T-helper 17 cell (primary cell): Measurements from ENCODE around the gene RCL1. TPM values are rescaled to one million over a fixed set of nuclear protein-coding genes. Genes with fewer than 3 reads are reported as not detected.

Source experiments
- ATAC-seq: fragments of 150-1000 bp; cut with Tn5 transposase; 2 replicates; pipeline ENCODE4 v1.10.0; 2021; ENCODE audit warnings: mild to moderate bottlenecking, moderate library complexity
- DNase-seq, 3 donors: peaks; one replicate each; pipeline versions ENCODE4 v3.0.0 to v3.0.0-alpha.2; 2020 to 2021
- H3K9me3 ChIP-seq: one replicate; pipeline ENCODE4 v1.7.0; 2013; ENCODE audit warnings: low read length, mild to moderate bottlenecking; ENCODE audit not compliant: control insufficient read depth, poor library complexity, severe bottlenecking
- H3K27ac Mint-ChIP-seq: one replicate; pipeline ENCODE4 v1.8.0; 2022; ENCODE audit warnings: mild to moderate bottlenecking, moderate library complexity, mixed read lengths
- H3K27me3 Mint-ChIP-seq: one replicate; pipeline ENCODE4 v1.8.0; 2022; ENCODE audit warnings: mixed read lengths
- H3K36me3 Mint-ChIP-seq: one replicate; pipeline ENCODE4 v1.8.0; 2022; ENCODE audit warnings: low read depth, mixed read lengths
- H3K4me1 Mint-ChIP-seq: one replicate; pipeline ENCODE4 v1.8.0; 2022; ENCODE audit warnings: mild to moderate bottlenecking, mixed read lengths
- H3K4me3 Mint-ChIP-seq: one replicate; pipeline ENCODE4 v1.8.0; 2022; ENCODE audit warnings: mild to moderate bottlenecking, moderate library complexity, mixed read lengths
- total RNA-seq, 4 donors: library from RNA in 2 of 4; stranded (reverse) in 2 of 4; gene quantifications; one replicate each; pipeline ENCODE4 v1.2.3 and lab custom pipeline; 2022 to 2026

RCL1 gene
- total RNA-seq, 2 donors from 2014 or later, result 23.5 to 28.1 TPM

- Mint-ChIP-seq H3K4me3 (no peak overlapping the region), H3K27ac (peak overlapping the region; percentile 79), H3K36me3 (peaks cover 7% of the 10 kb centered on the region), H3K4me1 (peaks cover 22% of the 10 kb centered on the region), H3K27me3 (no peaks in the 10 kb centered on the region)
- H3K9me3 ChIP-seq, result no peaks in the 10 kb centered on the region
- DNase-seq (no peak), ATAC-seq (no peak)
Observed at GRCh38 chr9:4844056-4844838, 51.5 kb downstream of the RCL1 start.

DNA sequence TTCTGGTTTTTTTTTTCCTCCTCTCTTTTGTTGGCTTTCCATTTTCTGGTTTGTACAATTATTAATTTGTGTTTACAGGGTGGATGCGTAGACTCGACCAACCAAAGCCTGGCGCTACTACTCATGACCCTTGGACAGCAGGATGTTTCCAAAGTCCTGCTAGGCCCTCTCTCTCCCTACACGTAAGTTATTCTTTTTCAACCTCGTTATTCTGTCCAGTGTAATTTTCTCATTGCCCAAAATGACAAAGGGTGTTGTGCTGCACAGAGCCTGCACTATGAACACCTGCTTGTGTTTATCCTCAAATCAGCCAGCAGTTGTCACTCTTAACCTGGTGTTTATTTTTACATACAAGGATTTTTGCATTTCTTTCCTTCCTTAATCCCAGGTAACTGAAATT, 56.6 kb downstream of the RCL1 start:
- ATAC-seq, result no peak
- DNase-seq, result no peak
- Mint-ChIP-seq H3K4me3 (no peak overlapping the region), H3K36me3 (peaks cover 12% of the 10 kb centered on the region), H3K27me3 (no peaks in the 10 kb centered on the region), H3K27ac (no peak overlapping the region), H3K4me1 (peaks cover 8% of the 10 kb centered on the region)
- no peaks in the 10 kb centered on the region for H3K9me3 ChIP-seq

DNA sequence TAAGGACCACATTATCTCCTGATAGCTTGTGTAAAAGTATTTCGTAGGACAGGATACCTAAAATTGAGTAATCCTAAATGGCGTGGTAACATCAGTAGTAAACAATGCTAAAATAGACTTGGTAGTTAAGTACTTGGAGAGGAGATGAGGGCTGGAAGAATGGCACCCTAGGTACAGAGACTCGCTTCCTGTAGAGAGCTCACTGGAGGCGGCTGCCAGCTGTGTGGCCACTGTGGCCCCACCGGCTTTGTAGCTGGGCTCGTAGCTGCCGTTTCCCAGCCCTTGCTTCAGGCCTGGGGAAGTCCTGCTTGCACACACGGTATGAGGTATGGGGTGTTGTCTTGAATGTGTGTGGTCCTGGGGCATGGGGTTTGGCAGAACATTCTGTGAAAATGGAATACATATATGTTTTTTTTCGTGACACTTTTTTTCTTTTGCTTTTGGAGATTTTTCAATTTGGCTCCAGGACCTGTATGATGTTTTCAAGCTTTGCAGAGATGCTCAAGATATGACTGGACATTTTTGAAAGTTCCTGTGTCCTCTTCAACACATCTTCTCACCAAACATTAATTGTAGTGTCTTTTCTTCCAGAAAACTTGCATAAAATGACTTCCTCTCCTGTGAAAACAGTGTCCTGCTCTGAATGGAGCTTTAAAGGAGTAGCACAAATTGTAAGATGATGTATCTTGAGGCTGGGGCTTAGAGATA, 58.0 kb downstream of the RCL1 start:
- H3K27ac Mint-ChIP-seq, result peak overlapping the region; percentile 78

GRCh38 chr9:4852419-4852818, 59.7 kb downstream of the RCL1 start:
- Mint-ChIP-seq H3K4me1 (peaks cover 5% of the 10 kb centered on the region), H3K4me3 (no peak overlapping the region), H3K27me3 (no peaks in the 10 kb centered on the region), H3K36me3 (peaks cover 21% of the 10 kb centered on the region), H3K27ac (no peak overlapping the region)
- DNase-seq, result no peak
- H3K9me3 ChIP-seq, result no peaks in the 10 kb centered on the region
- no peak for ATAC-seq

More for the DNA sequence above, 58.0 kb downstream of the RCL1 start:
- Mint-ChIP-seq H3K4me1 (peaks cover 5% of the 10 kb centered on the region), H3K4me3 (no peak overlapping the region), H3K36me3 (peaks cover 17% of the 10 kb centered on the region), H3K27me3 (no peaks in the 10 kb centered on the region)
- DNase-seq, result no peak
- no peaks in the 10 kb centered on the region for H3K9me3 ChIP-seq
- no peak for ATAC-seq

- no peaks in the 10 kb centered on the region for H3K9me3 ChIP-seq
- no peak for DNase-seq
- no peaks in the 10 kb centered on the region for H3K27me3 Mint-ChIP-seq
- peaks cover 5% of the 10 kb centered on the region for H3K4me1 Mint-ChIP-seq
- H3K27ac Mint-ChIP-seq, result peak overlapping the region; percentile 60
- peaks cover 24% of the 10 kb centered on the region for H3K36me3 Mint-ChIP-seq
- H3K4me3 Mint-ChIP-seq, result no peak overlapping the region
- no peak for ATAC-seq
Observed at GRCh38 chr9:4854265-4854590, 61.5 kb downstream of the RCL1 start.

- DNase-seq, result no peak
- no peak overlapping the region for H3K4me3 Mint-ChIP-seq
- H3K4me1 Mint-ChIP-seq, result peaks cover 3% of the 10 kb centered on the region
- no peak for ATAC-seq
- no peaks in the 10 kb centered on the region for H3K9me3 ChIP-seq
- H3K36me3 Mint-ChIP-seq, result peaks cover 20% of the 10 kb centered on the region
- H3K27ac Mint-ChIP-seq, result peak overlapping the region; percentile 60
- H3K27me3 Mint-ChIP-seq, result no peaks in the 10 kb centered on the region
Observed at GRCh38 chr9:4855841-4856240, 63.1 kb downstream of the RCL1 start.

DNA sequence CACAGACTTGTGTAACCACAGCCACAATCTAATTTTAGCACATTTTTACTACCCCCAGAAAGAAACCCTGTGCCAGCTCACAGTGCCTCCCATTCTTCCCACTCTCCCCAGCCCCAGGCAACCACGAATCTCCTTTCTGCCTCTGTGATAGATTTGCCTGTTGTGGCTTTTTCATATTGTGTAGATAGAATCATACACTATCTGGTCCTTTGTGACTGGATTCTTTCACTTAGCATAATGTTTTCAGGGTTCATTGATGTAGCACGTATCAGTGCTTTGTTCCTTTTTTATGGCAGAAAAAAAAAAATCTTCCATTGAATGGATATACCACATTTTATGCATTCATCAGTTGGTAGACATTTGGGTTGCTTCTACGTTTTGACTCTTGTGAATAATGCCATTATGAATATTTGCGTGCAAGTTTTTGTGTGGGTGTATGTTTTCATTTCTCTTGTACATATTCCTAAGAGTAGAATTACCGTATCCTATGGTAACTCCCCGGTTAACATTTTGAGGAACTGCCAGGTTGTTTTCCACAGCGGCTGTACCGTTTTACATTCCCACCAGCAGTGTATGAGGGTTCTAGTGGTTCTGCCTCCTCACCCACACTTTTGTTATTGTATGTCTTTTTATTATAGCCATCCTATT, 64.5 kb downstream of the RCL1 start:
- H3K36me3 Mint-ChIP-seq, result peaks cover 15% of the 10 kb centered on the region
- H3K9me3 ChIP-seq, result no peaks in the 10 kb centered on the region
- H3K4me1 Mint-ChIP-seq, result no peaks in the 10 kb centered on the region
- ATAC-seq (no peak), DNase-seq (no peak)
- no peak overlapping the region for H3K27ac Mint-ChIP-seq
- H3K4me3 Mint-ChIP-seq, result no peak overlapping the region
- H3K27me3 Mint-ChIP-seq, result no peaks in the 10 kb centered on the region

- no peak for ATAC-seq
Observed at GRCh38 chr9:4859035-4859434, 66.3 kb downstream of the RCL1 start.

GRCh38 chr9:4860383-4860782, 67.6 kb downstream of the RCL1 start:
- H3K4me1 Mint-ChIP-seq, result peaks cover 3% of the 10 kb centered on the region
- no peak overlapping the region for H3K4me3 Mint-ChIP-seq
- DNase-seq (no peak), ATAC-seq (no peak)
- H3K9me3 ChIP-seq, result no peaks in the 10 kb centered on the region
- peaks cover 18% of the 10 kb centered on the region for H3K36me3 Mint-ChIP-seq
- no peaks in the 10 kb centered on the region for H3K27me3 Mint-ChIP-seq
- no peak overlapping the region for H3K27ac Mint-ChIP-seq

More at GRCh38 chr9:4859035-4859434, 66.3 kb downstream of the RCL1 start:
- no peaks in the 10 kb centered on the region for H3K9me3 ChIP-seq
- peaks cover 3% of the 10 kb centered on the region for H3K4me1 Mint-ChIP-seq
- H3K36me3 Mint-ChIP-seq, result peaks cover 20% of the 10 kb centered on the region
- no peaks in the 10 kb centered on the region for H3K27me3 Mint-ChIP-seq
- no peak overlapping the region for H3K27ac Mint-ChIP-seq
- no peak for DNase-seq
- no peak overlapping the region for H3K4me3 Mint-ChIP-seq

GRCh38 chr9:4861145-4861544, 68.4 kb downstream of the RCL1 start:
- ATAC-seq, result no peak
- no peak for DNase-seq
- Mint-ChIP-seq H3K4me1 (peaks cover 3% of the 10 kb centered on the region), H3K27ac (no peak overlapping the region), H3K36me3 (peaks cover 16% of the 10 kb centered on the region), H3K4me3 (no peak overlapping the region), H3K27me3 (no peaks in the 10 kb centered on the region)
- no peaks in the 10 kb centered on the region for H3K9me3 ChIP-seq

DNA sequence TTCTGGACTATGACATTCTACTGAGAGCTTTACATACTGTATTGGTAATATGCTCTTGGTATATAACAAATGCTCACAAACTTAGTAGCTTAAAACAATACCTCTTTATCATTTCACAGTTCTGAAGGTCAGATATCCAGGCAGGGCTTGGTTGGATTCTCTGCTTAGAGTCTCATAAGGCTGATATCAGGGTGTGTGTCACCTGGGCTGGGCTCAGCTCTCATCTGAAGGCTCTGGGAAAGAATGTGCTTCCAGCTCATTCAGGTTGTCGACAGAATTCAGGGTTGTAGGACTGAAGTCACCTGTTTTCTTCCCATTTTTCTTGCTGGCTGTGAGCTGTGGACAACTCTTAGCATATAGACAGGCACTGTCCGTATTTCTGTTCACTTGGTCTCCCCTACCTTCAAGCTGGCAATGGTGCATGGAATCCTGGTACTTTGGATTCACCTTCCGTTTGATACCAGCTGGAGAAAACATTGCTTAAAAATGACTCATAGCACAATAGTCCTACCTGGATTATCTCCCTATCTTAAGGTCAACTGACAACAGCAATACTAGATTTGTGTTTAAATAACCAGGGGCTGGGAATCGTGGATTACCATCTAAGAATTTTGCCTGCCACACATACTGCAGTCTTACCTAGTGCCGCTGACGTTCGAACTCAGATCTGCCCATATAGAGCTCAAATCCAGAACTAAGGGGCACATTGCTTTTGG, 69.2 kb downstream of the RCL1 start:
- Mint-ChIP-seq H3K4me3 (no peak overlapping the region), H3K4me1 (peaks cover 3% of the 10 kb centered on the region), H3K27me3 (no peaks in the 10 kb centered on the region), H3K36me3 (peaks cover 13% of the 10 kb centered on the region), H3K27ac (no peak overlapping the region)
- no peak for ATAC-seq
- H3K9me3 ChIP-seq, result no peaks in the 10 kb centered on the region
- no peak for DNase-seq

- no peak overlapping the region for H3K4me3 Mint-ChIP-seq
- peaks cover 3% of the 10 kb centered on the region for H3K4me1 Mint-ChIP-seq
- H3K36me3 Mint-ChIP-seq, result peaks cover 11% of the 10 kb centered on the region
- no peak for DNase-seq
- ATAC-seq, result no peak
- no peaks in the 10 kb centered on the region for H3K9me3 ChIP-seq
- H3K27ac Mint-ChIP-seq, result no peak overlapping the region
- H3K27me3 Mint-ChIP-seq, result no peaks in the 10 kb centered on the region
Observed at GRCh38 chr9:4862506-4863250, 69.9 kb downstream of the RCL1 start.
